A549 (cell line): ENCODE data around the gene TMTC2. TPM values are rescaled to one million over a fixed set of nuclear protein-coding genes. Genes with fewer than 3 reads are reported as not detected.

Source experiments
- ATAC-seq, 2 experiments: fragments of 200-7000 bp in 1 of 2; fragments of >200 bp in 1 of 2; cut with Nextera tagmentation in 1 of 2; cut with Tn5 transposase in 1 of 2; 3 replicates each; pipeline versions ENCODE4 v1.8.0 to v1.9.1; 2018 to 2020; ENCODE audit warnings: mild to moderate bottlenecking in 1 of 2, moderate library complexity in 1 of 2
- CTCF ChIA-PET: fragments of 300-600 bp; sonication (Branson Sonifier 250); formaldehyde crosslinking; extraction: SDS; loops from one replicate; lab custom pipeline; 2021; ENCODE audit warnings: antibody characterized with exemption, inconsistent platforms; lab: Yijun Ruan, JAX
- POLR2A ChIA-PET: fragments of 350-600 bp; formaldehyde crosslinking; extraction: SDS; loops from one replicate; lab custom pipeline; 2021; ENCODE audit warnings: antibody characterized with exemption, inconsistent platforms; lab: Yijun Ruan, JAX
- DNase-seq, 2 experiments: peaks; one replicate each; pipeline versions ENCODE4 v3.0.0 to v3.0.0-alpha.2; 2011 to 2016; ENCODE audit warnings: low read depth in 1 of 2, low spot score in 1 of 2
- FAIRE-seq: peaks from 2 replicates; lab custom pipeline; 2011; peaks lifted over from hg19 to GRCh38; lab: Jason Lieb, UNC
- H3K27ac ChIP-seq, 2 experiments: fragments of >200 bp; sonication (Bioruptor Twin); formaldehyde crosslinking; 3 replicates each; pipeline ENCODE4 v1.5.1; 2016 to 2017
- H3K4me1 ChIP-seq: fragments of >200 bp; sonication (Bioruptor Twin); formaldehyde crosslinking; 3 replicates; pipeline ENCODE4 v1.6.1; 2016
- H3K4me2 ChIP-seq: fragments of >200 bp; sonication (Bioruptor Twin); formaldehyde crosslinking; 3 replicates; pipeline ENCODE4 v1.6.1; 2016
- H3K4me3 ChIP-seq: fragments of >200 bp; sonication (Bioruptor Twin); formaldehyde crosslinking; 3 replicates; pipeline ENCODE4 v1.5.1; 2016
- H3K9me3 ChIP-seq: fragments of >200 bp; sonication (Bioruptor Twin); formaldehyde crosslinking; 3 replicates; pipeline ENCODE4 v1.6.1; 2016
- CBX2 ChIP-seq: fragments of 200-600 bp; sonication (generic); IDR thresholded peaks from 2 replicates; pipeline ENCODE4 v1.6.1; 2016; ENCODE audit warnings: low read depth, mild to moderate bottlenecking, borderline replicate concordance
- CHD2 ChIP-seq: fragments of 150-350 bp; IDR thresholded peaks from 2 replicates; pipeline ENCODE4 v1.6.1; 2014; ENCODE audit warnings: low read length; ENCODE audit not compliant: partially characterized antibody
- EHMT2 ChIP-seq: fragments of 200-600 bp; sonication (generic); IDR thresholded peaks from 2 replicates; pipeline ENCODE4 v1.6.1; 2016; ENCODE audit warnings: antibody characterized with exemption, low read depth, mild to moderate bottlenecking, moderate library complexity
- EP300 ChIP-seq, 2 experiments: fragments of >200 bp; sonication (Bioruptor Twin); formaldehyde crosslinking; IDR thresholded peaks; 2 replicates in 1 of 2; 3 replicates in 1 of 2; pipeline ENCODE4 v1.6.1; 2016 to 2017
- FOSL2 ChIP-seq, 2 experiments: fragments of 450-650 bp in 1 of 2; fragments of >200 bp in 1 of 2; sonication (Bioruptor Twin) in 1 of 2; formaldehyde crosslinking; IDR thresholded peaks; 2 replicates each; pipeline versions ENCODE4 v1.5.0 to v1.6.1; 2016 to 2020; ENCODE audit warnings: mild to moderate bottlenecking in 1 of 2, moderate library complexity in 1 of 2
- HEYL ChIP-seq: fragments of 250-450 bp; sonication (Bioruptor Pico); IDR thresholded peaks from 2 replicates; pipeline ENCODE4 v1.8.0; 2021; ENCODE audit warnings: mild to moderate bottlenecking, moderate library complexity
- HOXB13 ChIP-seq: fragments of 250-450 bp; sonication (Bioruptor Pico); IDR thresholded peaks from 2 replicates; pipeline ENCODE4 v1.5.0; 2020; ENCODE audit warnings: low read depth, mild to moderate bottlenecking, moderate library complexity
- JUN ChIP-seq, 2 experiments: fragments of >200 bp; sonication (Bioruptor Twin); formaldehyde crosslinking; IDR thresholded peaks; 2 replicates in 1 of 2; 3 replicates in 1 of 2; pipeline ENCODE4 v1.6.1; 2016 to 2017
- MAFK ChIP-seq: fragments of 450-650 bp; IDR thresholded peaks from 2 replicates; pipeline ENCODE4 v1.6.1; 2014; ENCODE audit not compliant: partially characterized antibody
- NPAS2 ChIP-seq: fragments of 250-450 bp; sonication (Bioruptor Pico); IDR thresholded peaks from 2 replicates; pipeline ENCODE4 v1.8.0; 2022; ENCODE audit warnings: mild to moderate bottlenecking, moderate library complexity, borderline replicate concordance
- NR3C1 ChIP-seq: fragments of >200 bp; sonication (Bioruptor Twin); formaldehyde crosslinking; IDR thresholded peaks from 3 replicates; pipeline ENCODE4 v1.6.1; 2017
- POLR2A ChIP-seq: IDR thresholded peaks from 2 replicates; pipeline ENCODE4 v1.6.1; 2012; ENCODE audit warnings: mild to moderate bottlenecking, low read length
- RAD21 ChIP-seq, 2 experiments: fragments of >200 bp in 1 of 2; sonication (Bioruptor Twin) in 1 of 2; formaldehyde crosslinking in 1 of 2; IDR thresholded peaks in 1 of 2; conservative IDR thresholded peaks in 1 of 2; 2 replicates in 1 of 2; 3 replicates in 1 of 2; pipeline ENCODE4 v1.6.1; 2012 to 2018; ENCODE audit warnings: inconsistent platforms in 1 of 2
- RARB ChIP-seq: fragments of 250-450 bp; sonication (Bioruptor Pico); IDR thresholded peaks from 2 replicates; pipeline ENCODE4 v1.8.0; 2021; ENCODE audit warnings: mild to moderate bottlenecking, moderate library complexity
- RNF2 ChIP-seq: fragments of 200-600 bp; sonication (generic); IDR thresholded peaks from 2 replicates; pipeline ENCODE4 v1.6.1; 2016; ENCODE audit warnings: low read depth, mild to moderate bottlenecking, antibody characterized with exemption, moderate library complexity, borderline replicate concordance
- SREBF2 ChIP-seq: fragments of 450-650 bp; IDR thresholded peaks from 2 replicates; pipeline ENCODE4 v1.6.1; 2014; ENCODE audit warnings: mild to moderate bottlenecking, moderate library complexity
- TFCP2L1 ChIP-seq: fragments of 250-450 bp; sonication (Bioruptor Pico); IDR thresholded peaks from 2 replicates; pipeline ENCODE4 v1.5.0; 2021; ENCODE audit warnings: mild to moderate bottlenecking
- TP53 ChIP-seq: fragments of 250-450 bp; sonication (Bioruptor Pico); IDR thresholded peaks from 2 replicates; pipeline ENCODE4 v1.5.0; 2021; ENCODE audit warnings: mild to moderate bottlenecking, moderate library complexity
- ZC3H11A ChIP-seq: fragments of 450-650 bp; IDR thresholded peaks from 2 replicates; pipeline ENCODE4 v1.6.1; 2014; ENCODE audit warnings: antibody characterized with exemption, mild to moderate bottlenecking
- ZFP36 ChIP-seq: fragments of 450-650 bp; IDR thresholded peaks from 2 replicates; pipeline ENCODE4 v1.6.1; 2014; ENCODE audit warnings: borderline replicate concordance; ENCODE audit not compliant: partially characterized antibody
- WGBS: methylation state at CpG from one replicate; pipeline ENCODE4 v1.1.6; 2017; ENCODE audit errors: missing lambda C conversion rate; 5-methylcytosine and 5-hydroxymethylcytosine counted together
- polyA plus RNA-seq, 4 experiments: library from polyadenylated mRNA; depleted of rRNA in 3 of 4; stranded (reverse); fragments of >200 nt; fragmentation: RNase III in 1 of 4; extraction: RNeasy Plus Mini Kit Qiagen cat#74134 plus additional on column Dnase treatment in 1 of 4; gene quantifications; 2 replicates in 3 of 4; 3 replicates in 1 of 4; pipeline ENCODE4 v1.2.3, GENCODE V29; 2011 to 2017
- TF ChIP-seq, protein P1 (sequence below): fragments of 250-450 bp; sonication (Bioruptor Pico); IDR thresholded peaks from 2 replicates; pipeline ENCODE4 v1.5.0; 2021; ENCODE audit warnings: mild to moderate bottlenecking, moderate library complexity, borderline replicate concordance
- TF ChIP-seq, protein P2 (sequence below): fragments of 250-450 bp; sonication (Bioruptor Pico); IDR thresholded peaks from 2 replicates; pipeline ENCODE4 v1.5.0; 2020; ENCODE audit warnings: low read depth, mild to moderate bottlenecking, moderate library complexity
- TF ChIP-seq, protein P3 (sequence below): IDR thresholded peaks from 2 replicates; pipeline ENCODE4 v1.6.1; 2012; ENCODE audit warnings: low read depth, borderline replicate concordance
- TF ChIP-seq, protein P4 (sequence below): fragments of >200 bp; sonication (Bioruptor Twin); formaldehyde crosslinking; IDR thresholded peaks from 3 replicates; pipeline ENCODE4 v1.6.1; 2016
- TF ChIP-seq, protein P5 (sequence below): fragments of >200 bp; sonication (Bioruptor Twin); formaldehyde crosslinking; IDR thresholded peaks from 3 replicates; pipeline ENCODE4 v1.5.1; 2016
- TF ChIP-seq, protein P6 (sequence below): fragments of 450-650 bp; IDR thresholded peaks from 2 replicates; pipeline ENCODE4 v1.6.1; 2014; ENCODE audit warnings: antibody characterized with exemption

TMTC2 gene
- polyA plus RNA-seq, 2 of the 4 experiments (the other 2 are of a cell fraction): 1.8 to 5.3 TPM

DNA sequence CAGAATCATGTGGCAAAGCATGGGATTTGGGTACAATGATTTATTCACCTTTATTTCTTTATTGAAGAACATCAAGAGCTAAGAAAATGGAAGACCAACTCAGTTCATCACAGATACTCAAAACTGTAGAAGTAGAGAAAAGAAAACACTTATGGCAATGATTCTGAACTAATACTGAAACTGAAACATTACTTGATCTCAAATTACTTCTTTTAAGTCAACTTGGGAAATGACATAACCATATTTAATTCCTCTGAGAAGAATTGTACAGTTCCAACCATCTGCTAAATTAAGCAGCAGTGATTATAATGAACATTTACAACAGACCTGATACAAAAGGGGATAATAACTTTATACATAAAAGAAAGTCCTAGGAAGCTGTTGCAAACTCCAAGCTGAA is 466.5 kb downstream of the TMTC2 start:
- Histone ChIP-seq H3K27ac (no peak overlapping the region), H3K4me1 (no peaks in the 10 kb centered on the region), H3K4me3 (no peak overlapping the region), H3K9me3 (no peaks in the 10 kb centered on the region), H3K4me2 (no peak overlapping the region)
- TF ChIP-seq FOSL2 (IDR thresholded peaks at IDR 0.05) (no peak), FOSL2 (CRISPR knock-in tag; IDR thresholded peaks at IDR 0.05) (no peak), ZC3H11A (no peak), CBX2 (no peak), HOXB13 (CRISPR knock-in tag) (no peak), ZFP36 (no peak), RAD21 (conservative IDR thresholded peaks at IDR 0.05 in 1 of 2, IDR thresholded peaks at IDR 0.05 in 1 of 2) (no peak), TFCP2L1 (no peak), EHMT2 (no peak), MAFK (no peak), NPAS2 (CRISPR knock-in tag) (no peak), NR3C1 (no peak), RARB (no peak), EP300 (IDR thresholded peaks at IDR 0.05) (no peak), JUN (IDR thresholded peaks at IDR 0.05) (no peak), HEYL (no peak), TP53 (CRISPR knock-in tag) (no peak)
- TF ChIP-seq, protein P1, sequence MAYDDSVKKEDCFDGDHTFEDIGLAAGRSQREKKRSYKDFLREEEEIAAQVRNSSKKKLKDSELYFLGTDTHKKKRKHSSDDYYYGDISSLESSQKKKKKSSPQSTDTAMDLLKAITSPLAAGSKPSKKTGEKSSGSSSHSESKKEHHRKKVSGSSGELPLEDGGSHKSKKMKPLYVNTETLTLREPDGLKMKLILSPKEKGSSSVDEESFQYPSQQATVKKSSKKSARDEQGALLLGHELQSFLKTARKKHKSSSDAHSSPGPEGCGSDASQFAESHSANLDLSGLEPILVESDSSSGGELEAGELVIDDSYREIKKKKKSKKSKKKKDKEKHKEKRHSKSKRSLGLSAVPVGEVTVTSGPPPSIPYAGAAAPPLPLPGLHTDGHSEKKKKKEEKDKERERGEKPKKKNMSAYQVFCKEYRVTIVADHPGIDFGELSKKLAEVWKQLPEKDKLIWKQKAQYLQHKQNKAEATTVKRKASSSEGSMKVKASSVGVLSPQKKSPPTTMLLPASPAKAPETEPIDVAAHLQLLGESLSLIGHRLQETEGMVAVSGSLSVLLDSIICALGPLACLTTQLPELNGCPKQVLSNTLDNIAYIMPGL (CRISPR knock-in tag): no peak
- TF ChIP-seq, protein P2, sequence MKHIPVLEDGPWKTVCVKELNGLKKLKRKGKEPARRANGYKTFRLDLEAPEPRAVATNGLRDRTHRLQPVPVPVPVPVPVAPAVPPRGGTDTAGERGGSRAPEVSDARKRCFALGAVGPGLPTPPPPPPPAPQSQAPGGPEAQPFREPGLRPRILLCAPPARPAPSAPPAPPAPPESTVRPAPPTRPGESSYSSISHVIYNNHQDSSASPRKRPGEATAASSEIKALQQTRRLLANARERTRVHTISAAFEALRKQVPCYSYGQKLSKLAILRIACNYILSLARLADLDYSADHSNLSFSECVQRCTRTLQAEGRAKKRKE (CRISPR knock-in tag): no peak
- TF ChIP-seq, protein P3, sequence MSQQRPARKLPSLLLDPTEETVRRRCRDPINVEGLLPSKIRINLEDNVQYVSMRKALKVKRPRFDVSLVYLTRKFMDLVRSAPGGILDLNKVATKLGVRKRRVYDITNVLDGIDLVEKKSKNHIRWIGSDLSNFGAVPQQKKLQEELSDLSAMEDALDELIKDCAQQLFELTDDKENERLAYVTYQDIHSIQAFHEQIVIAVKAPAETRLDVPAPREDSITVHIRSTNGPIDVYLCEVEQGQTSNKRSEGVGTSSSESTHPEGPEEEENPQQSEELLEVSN: no peak
- TF ChIP-seq, protein P4, sequence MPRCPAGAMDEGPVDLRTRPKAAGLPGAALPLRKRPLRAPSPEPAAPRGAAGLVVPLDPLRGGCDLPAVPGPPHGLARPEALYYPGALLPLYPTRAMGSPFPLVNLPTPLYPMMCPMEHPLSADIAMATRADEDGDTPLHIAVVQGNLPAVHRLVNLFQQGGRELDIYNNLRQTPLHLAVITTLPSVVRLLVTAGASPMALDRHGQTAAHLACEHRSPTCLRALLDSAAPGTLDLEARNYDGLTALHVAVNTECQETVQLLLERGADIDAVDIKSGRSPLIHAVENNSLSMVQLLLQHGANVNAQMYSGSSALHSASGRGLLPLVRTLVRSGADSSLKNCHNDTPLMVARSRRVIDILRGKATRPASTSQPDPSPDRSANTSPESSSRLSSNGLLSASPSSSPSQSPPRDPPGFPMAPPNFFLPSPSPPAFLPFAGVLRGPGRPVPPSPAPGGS: no peak
- CTCF ChIA-PET: no interaction called here
- peak; percentile 36 for FAIRE-seq
- DNase-seq: no peak
- POLR2A ChIA-PET: no interaction called here
- no peak for ATAC-seq

DNA sequence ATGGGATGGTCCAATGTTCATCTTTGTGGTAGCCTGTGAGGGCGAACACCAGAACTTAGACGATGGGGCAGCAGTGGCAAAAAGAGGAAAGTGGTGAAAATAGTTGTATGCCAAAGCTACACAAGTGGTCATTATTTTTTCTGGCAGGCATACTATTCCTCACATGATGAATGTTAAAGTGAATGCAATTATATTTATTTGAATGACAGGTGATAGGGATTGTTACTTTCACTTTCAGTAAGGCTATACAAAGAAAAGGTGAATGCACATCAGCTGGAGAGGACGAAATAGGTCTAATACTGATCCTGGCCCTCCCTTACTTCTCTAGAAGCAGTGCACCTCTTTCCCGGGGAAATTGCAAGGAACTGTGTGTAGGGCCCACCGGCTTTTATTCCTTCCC is 470.1 kb downstream of the TMTC2 start:
- Histone ChIP-seq H3K27ac (no peak overlapping the region), H3K4me2 (peak overlapping the region; percentile 41; the same call in 2 of the 3 replicates), H3K4me3 (no peak overlapping the region), H3K4me1 (no peaks in the 10 kb centered on the region), H3K9me3 (no peaks in the 10 kb centered on the region)
- ATAC-seq: no peak
- FAIRE-seq: no peak
- DNase-seq: no peak
- POLR2A ChIA-PET: no interaction called here
- CTCF ChIA-PET: interaction anchor here (0.9 kb wide), 1 partner anchor 797 kb away, joined by 3 read pairs; no protein-coding TSS in a partner anchor
- 36% methylated on average over 5 of the region's 5 CpGs for WGBS
- no peak for TF ChIP-seq POLR2A
- TF ChIP-seq, protein P5, sequence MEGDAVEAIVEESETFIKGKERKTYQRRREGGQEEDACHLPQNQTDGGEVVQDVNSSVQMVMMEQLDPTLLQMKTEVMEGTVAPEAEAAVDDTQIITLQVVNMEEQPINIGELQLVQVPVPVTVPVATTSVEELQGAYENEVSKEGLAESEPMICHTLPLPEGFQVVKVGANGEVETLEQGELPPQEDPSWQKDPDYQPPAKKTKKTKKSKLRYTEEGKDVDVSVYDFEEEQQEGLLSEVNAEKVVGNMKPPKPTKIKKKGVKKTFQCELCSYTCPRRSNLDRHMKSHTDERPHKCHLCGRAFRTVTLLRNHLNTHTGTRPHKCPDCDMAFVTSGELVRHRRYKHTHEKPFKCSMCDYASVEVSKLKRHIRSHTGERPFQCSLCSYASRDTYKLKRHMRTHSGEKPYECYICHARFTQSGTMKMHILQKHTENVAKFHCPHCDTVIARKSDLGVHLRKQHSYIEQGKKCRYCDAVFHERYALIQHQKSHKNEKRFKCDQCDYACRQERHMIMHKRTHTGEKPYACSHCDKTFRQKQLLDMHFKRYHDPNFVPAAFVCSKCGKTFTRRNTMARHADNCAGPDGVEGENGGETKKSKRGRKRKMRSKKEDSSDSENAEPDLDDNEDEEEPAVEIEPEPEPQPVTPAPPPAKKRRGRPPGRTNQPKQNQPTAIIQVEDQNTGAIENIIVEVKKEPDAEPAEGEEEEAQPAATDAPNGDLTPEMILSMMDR: no peak
- TF ChIP-seq SREBF2: no peak
- TF ChIP-seq CHD2: no peak
- TF ChIP-seq RNF2: no peak
- TF ChIP-seq, protein P6, sequence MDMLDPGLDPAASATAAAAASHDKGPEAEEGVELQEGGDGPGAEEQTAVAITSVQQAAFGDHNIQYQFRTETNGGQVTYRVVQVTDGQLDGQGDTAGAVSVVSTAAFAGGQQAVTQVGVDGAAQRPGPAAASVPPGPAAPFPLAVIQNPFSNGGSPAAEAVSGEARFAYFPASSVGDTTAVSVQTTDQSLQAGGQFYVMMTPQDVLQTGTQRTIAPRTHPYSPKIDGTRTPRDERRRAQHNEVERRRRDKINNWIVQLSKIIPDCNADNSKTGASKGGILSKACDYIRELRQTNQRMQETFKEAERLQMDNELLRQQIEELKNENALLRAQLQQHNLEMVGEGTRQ: no peak
